ENCODE data around the gene PARN. TPM values are rescaled to one million over a fixed set of nuclear protein-coding genes. Genes with fewer than 3 reads are reported as not detected.

The PARN gene
- total and polyA plus RNA-seq, 2 experiments from 2014 or later = 35.0 to 35.4 TPM

- Histone ChIP-seq H3K9me3 (ENCODE audit: low read depth) (no peaks in the 10 kb centered on the region), H3K27ac (no peak overlapping the region), H3K79me2 (ENCODE audit: insufficient read depth) (peaks cover 14% of the 10 kb centered on the region), H3K9me2 (ENCODE audit: insufficient read depth) (no peaks in the 10 kb centered on the region), H3K4me3 (no peak overlapping the region), H3F3A (ENCODE audit: insufficient read depth) (no peaks in the 10 kb centered on the region), H4K20me1 (ENCODE audit: insufficient read depth) (no peaks in the 10 kb centered on the region), H3K4me1 (ENCODE audit: insufficient read depth) (no peaks in the 10 kb centered on the region; the same call in 1 of the 2 replicates), H3K36me3 (ENCODE audit: low read depth) (no peaks in the 10 kb centered on the region), H2AFZ (no peak overlapping the region), H3K9ac (no peak overlapping the region), H3K4me2 (ENCODE audit: unreplicated experiment) (no peak overlapping the region), H3K27me3 (replicated peaks; ENCODE audit: insufficient read depth) (no peaks in the 10 kb centered on the region)
- 87 to 88% methylated on average over 5 of the region's 5 CpGs for WGBS, 2 experiments (ENCODE audit: low coverage in 1 of 2, low lambda C conversion rate in 2 of 2, missing lambda C conversion rate in 2 of 2)
- DNase-seq = no peak
- TF ChIP-seq EZH2phosphoT487 (IDR thresholded peaks at IDR 0.05; ENCODE audit: insufficient read depth, low read depth) = no peak
- TF ChIP-seq EZH2 (IDR thresholded peaks at IDR 0.05; ENCODE audit: insufficient read depth, poor library complexity, severe bottlenecking) = no peak
- in situ Hi-C loops (cut with MboI) = no loop called here
Observed at GRCh38 chr16:14493791-14494190, 136.3 kb downstream of the PARN start.

GRCh38 chr16:14492614-14493013 is 137.4 kb downstream of the PARN start:
- Histone ChIP-seq H3K4me3 (no peak overlapping the region), H3K4me1 (ENCODE audit: insufficient read depth) (peaks cover 11% of the 10 kb centered on the region), H3K36me3 (ENCODE audit: low read depth) (no peaks in the 10 kb centered on the region), H3K27me3 (replicated peaks; ENCODE audit: insufficient read depth) (no peaks in the 10 kb centered on the region), H4K20me1 (ENCODE audit: insufficient read depth) (no peaks in the 10 kb centered on the region), H3K9me3 (ENCODE audit: low read depth) (no peaks in the 10 kb centered on the region), H3K9me2 (ENCODE audit: insufficient read depth) (no peaks in the 10 kb centered on the region), H3K79me2 (ENCODE audit: insufficient read depth) (peaks cover 12% of the 10 kb centered on the region; the same call in 1 of the 2 replicates), H3K27ac (no peak overlapping the region), H3F3A (ENCODE audit: insufficient read depth) (0 out of 2 replicates have a peak, but pooled peaks cover 4% of the 10 kb centered on the region), H3K9ac (no peak overlapping the region), H3K4me2 (ENCODE audit: unreplicated experiment) (no peak overlapping the region), H2AFZ (no peak overlapping the region)
- 77 to 89% methylated on average over 2 of the region's 2 CpGs for WGBS, 2 experiments (ENCODE audit: low coverage in 1 of 2, low lambda C conversion rate in 2 of 2, missing lambda C conversion rate in 2 of 2)
- DNase-seq = no peak
- TF ChIP-seq EZH2 (IDR thresholded peaks at IDR 0.05; ENCODE audit: insufficient read depth, poor library complexity, severe bottlenecking) (no peak), EZH2phosphoT487 (IDR thresholded peaks at IDR 0.05; ENCODE audit: insufficient read depth, low read depth) (no peak)
- in situ Hi-C loops (cut with MboI) = no loop called here

DNA sequence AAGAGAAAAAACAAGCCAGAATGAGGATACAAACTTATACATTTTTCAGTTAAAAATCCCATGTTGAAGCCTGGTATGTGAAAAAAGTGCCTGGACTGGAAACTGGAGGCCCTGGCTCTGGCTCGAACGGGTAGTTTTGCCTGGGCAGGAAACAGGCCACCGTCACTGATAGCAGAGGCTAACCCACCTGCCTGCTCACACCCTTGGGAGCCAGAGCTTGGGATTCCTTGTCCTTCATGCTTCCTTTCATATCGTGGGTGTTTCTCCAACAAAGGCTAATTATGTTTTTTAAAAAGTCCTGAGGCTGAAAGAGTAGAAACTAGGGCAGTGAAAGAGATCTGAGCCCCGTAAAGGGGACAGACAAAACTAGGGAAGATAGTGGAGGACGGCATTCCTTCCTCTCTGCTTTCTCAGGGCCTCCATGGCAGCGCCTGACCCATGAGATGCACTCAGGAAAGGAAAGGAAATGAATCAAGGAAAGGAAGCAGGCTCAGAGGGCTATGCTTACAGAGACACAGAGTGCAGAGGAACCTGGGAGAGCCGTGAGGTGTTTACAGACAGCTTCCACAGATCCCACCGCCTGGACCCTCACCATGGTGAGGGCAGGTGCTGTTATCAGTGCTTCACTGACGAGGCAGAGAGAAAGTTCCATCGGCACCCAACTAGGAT is 138.1 kb downstream of the PARN start:
- no peaks in the 10 kb centered on the region for H3K27me3 ChIP-seq (replicated peaks; ENCODE audit: insufficient read depth)
- no peak overlapping the region for H3K9ac ChIP-seq
- H3K4me1 ChIP-seq (ENCODE audit: insufficient read depth) = peaks cover 17% of the 10 kb centered on the region
- no peak for DNase-seq
- no peak overlapping the region for H3K4me2 ChIP-seq (ENCODE audit: unreplicated experiment)
- H3K9me2 ChIP-seq (ENCODE audit: insufficient read depth) = no peaks in the 10 kb centered on the region
- H2AFZ ChIP-seq = no peak overlapping the region
- H3K79me2 ChIP-seq (ENCODE audit: insufficient read depth) = peaks cover 12% of the 10 kb centered on the region; the same call in 1 of the 2 replicates
- TF ChIP-seq EZH2 (IDR thresholded peaks at IDR 0.05; ENCODE audit: insufficient read depth, poor library complexity, severe bottlenecking) (no peak), EZH2phosphoT487 (IDR thresholded peaks at IDR 0.05; ENCODE audit: insufficient read depth, low read depth) (no peak)
- H3K27ac ChIP-seq = no peak overlapping the region
- no peaks in the 10 kb centered on the region for H4K20me1 ChIP-seq (ENCODE audit: insufficient read depth)
- H3K36me3 ChIP-seq (ENCODE audit: low read depth) = no peaks in the 10 kb centered on the region
- in situ Hi-C loops (cut with MboI) = no loop called here
- no peak overlapping the region for H3K4me3 ChIP-seq
- H3F3A ChIP-seq (ENCODE audit: insufficient read depth) = peaks cover 10% of the 10 kb centered on the region; the same call in 1 of the 2 replicates
- no peaks in the 10 kb centered on the region for H3K9me3 ChIP-seq (ENCODE audit: low read depth)
- WGBS, 2 experiments (ENCODE audit: low coverage in 1 of 2, low lambda C conversion rate in 2 of 2, missing lambda C conversion rate in 2 of 2) = 96 to 97% methylated on average over 11 of the region's 11 CpGs

- TF ChIP-seq EZH2phosphoT487 (IDR thresholded peaks at IDR 0.05; ENCODE audit: insufficient read depth, low read depth) (no peak), EZH2 (IDR thresholded peaks at IDR 0.05; ENCODE audit: insufficient read depth, poor library complexity, severe bottlenecking) (no peak)
- H3K4me1 ChIP-seq (ENCODE audit: insufficient read depth) = peaks cover 30% of the 10 kb centered on the region
- H3F3A ChIP-seq (ENCODE audit: insufficient read depth) = peaks cover 21% of the 10 kb centered on the region
- no peaks in the 10 kb centered on the region for H3K27me3 ChIP-seq (replicated peaks; ENCODE audit: insufficient read depth)
- 75 to 84% methylated on average over 4 of the region's 4 CpGs for WGBS, 2 experiments (ENCODE audit: low coverage in 1 of 2, low lambda C conversion rate in 2 of 2, missing lambda C conversion rate in 2 of 2)
- H3K36me3 ChIP-seq (ENCODE audit: low read depth) = no peaks in the 10 kb centered on the region
- H3K4me3 ChIP-seq = no peak overlapping the region
- H3K9me2 ChIP-seq (ENCODE audit: insufficient read depth) = no peaks in the 10 kb centered on the region
- no peaks in the 10 kb centered on the region for H3K9me3 ChIP-seq (ENCODE audit: low read depth)
- H2AFZ ChIP-seq = no peak overlapping the region
- no peak for DNase-seq
- in situ Hi-C loops (cut with MboI) = no loop called here
- no peaks in the 10 kb centered on the region for H4K20me1 ChIP-seq (ENCODE audit: insufficient read depth)
- H3K9ac ChIP-seq = no peak overlapping the region
- no peak overlapping the region for H3K4me2 ChIP-seq (ENCODE audit: unreplicated experiment)
- H3K27ac ChIP-seq = no peak overlapping the region
- H3K79me2 ChIP-seq (ENCODE audit: insufficient read depth) = peaks cover 12% of the 10 kb centered on the region; the same call in 1 of the 2 replicates
Observed at GRCh38 chr16:14490235-14490634, 139.8 kb downstream of the PARN start.
